Cerebellar cortex (tissue), 1 donor: Measurements from ENCODE around the gene GDPD5.
A peak's percentile ranks its signal among the peaks of the same experiment; 100 is the strongest.

ENCODE experiments used
- DNase-seq: peaks from one replicate; pipeline ENCODE4 v3.0.0-alpha.2; 2015; ENCODE audit warnings: low spot score

GDPD5 gene

GRCh38 chr11:75525433-75526191 is at the start of gene GDPD5:
Gene GDPD5, minus strand, starts transcription at chr11:75525941. Its CDS starts 48,206 bp downstream, at chr11:75477735.
- DNase-seq = peak; percentile 81

GRCh38 chr11:75574698-75575602 is 49.2 kb upstream of the GDPD5 start:
- DNase-seq = peak; percentile 39

GRCh38 chr11:75572744-75573143 is 47.0 kb upstream of the GDPD5 start:
- DNase-seq = peak; percentile 88

GRCh38 chr11:75571625-75572024 is 45.9 kb upstream of the GDPD5 start:
- no peak for DNase-seq

GRCh38 chr11:75570559-75571139 is 44.9 kb upstream of the GDPD5 start:
- DNase-seq = no peak

GRCh38 chr11:75568616-75569219 is 43.0 kb upstream of the GDPD5 start:
- DNase-seq = no peak

- DNase-seq = no peak
Observed at GRCh38 chr11:75567971-75568370, 42.2 kb upstream of the GDPD5 start.

GRCh38 chr11:75566763-75567279 is 41.1 kb upstream of the GDPD5 start:
- no peak for DNase-seq

- DNase-seq = no peak
Observed at GRCh38 chr11:75565916-75566762, 40.4 kb upstream of the GDPD5 start.

- no peak for DNase-seq
Observed at GRCh38 chr11:75565221-75565814, 39.6 kb upstream of the GDPD5 start.

- DNase-seq = no peak
Observed at GRCh38 chr11:75563978-75564552, 38.3 kb upstream of the GDPD5 start.

- DNase-seq = no peak
Observed at GRCh38 chr11:75563501-75563977, 37.8 kb upstream of the GDPD5 start.

GRCh38 chr11:75562836-75563484 is 37.2 kb upstream of the GDPD5 start:
- no peak for DNase-seq

GRCh38 chr11:75562048-75562835 is 36.5 kb upstream of the GDPD5 start, which contains the start of gene SERPINH1:
Gene SERPINH1, plus strand, starts transcription at chr11:75562253. Its CDS starts 4,097 bp downstream, at chr11:75566350.
- DNase-seq = peak; percentile 84

GRCh38 chr11:75561426-75562047 is 35.8 kb upstream of the GDPD5 start:
- no peak for DNase-seq

GRCh38 chr11:75560644-75561043 is 34.9 kb upstream of the GDPD5 start:
- DNase-seq = no peak

- peak; percentile 71 for DNase-seq
Observed at GRCh38 chr11:75558939-75559843, 33.5 kb upstream of the GDPD5 start.
